ENCODE results near the gene POTEC.
"Not testable (repeated sequence)": the region's sequence is repeated elsewhere in the genome, so short reads cannot be mapped to it uniquely, and the experiment has no call there.

Gene POTEC

DNA sequence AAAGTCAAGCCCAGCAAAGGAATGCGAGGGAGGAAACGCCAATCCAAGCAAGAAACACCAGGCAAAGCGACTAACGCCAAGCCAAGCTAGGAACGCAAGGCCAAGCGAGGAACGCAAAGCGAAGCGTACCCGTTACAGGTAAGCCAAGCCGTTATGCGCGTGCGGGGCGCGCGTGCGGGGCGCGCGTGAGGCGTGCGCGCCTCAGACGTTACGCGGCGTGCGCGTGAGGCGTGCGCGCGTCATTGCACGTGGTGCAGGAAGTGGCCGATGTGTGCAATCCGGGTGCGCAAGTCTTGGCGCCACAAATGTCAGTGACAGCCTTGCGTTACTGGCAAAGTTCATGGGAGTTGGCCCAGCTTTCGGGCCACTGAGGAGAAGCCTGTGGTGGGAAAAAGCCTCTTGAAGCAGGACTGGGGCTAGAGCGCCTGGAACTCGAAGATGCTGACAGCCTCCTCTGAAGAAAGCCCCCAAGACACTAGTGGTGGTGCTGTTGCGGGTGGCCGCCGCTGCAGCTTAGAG, at the start of gene POTEC:
TSS of gene POTEC (minus strand) at position 155 of the 519 bp plus-strand sequence. CDS start 454 bp downstream, outside the sequence.
- DNase-seq: not testable (repeated sequence)

- DNase-seq: no peak
Measured at GRCh38 chr18:14577971-14578370, 34.6 kb upstream of the POTEC start.

GRCh38 chr18:14559502-14559901, 16.1 kb upstream of the POTEC start:
- not testable (repeated sequence) for DNase-seq

DNA sequence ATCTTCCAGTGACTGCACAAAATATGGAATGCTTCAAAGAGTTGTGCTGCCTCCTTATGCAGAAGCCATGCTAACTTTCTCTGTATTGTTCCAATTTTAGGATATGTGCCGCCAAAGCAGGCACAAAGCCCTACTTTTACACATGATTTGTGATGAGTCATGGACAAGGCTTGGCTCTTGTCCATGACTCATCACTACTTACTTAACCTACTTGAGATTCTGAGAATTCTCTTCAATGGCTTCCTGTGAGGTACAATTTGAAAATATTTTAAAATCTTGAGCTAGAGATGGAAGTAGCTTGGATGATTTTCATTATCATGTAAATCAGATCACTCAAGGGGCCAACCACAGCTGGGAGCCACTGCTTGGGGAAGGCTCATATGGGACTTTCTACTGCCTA, 11.7 kb downstream of the POTEC start:
- not testable (repeated sequence) for DNase-seq

DNA sequence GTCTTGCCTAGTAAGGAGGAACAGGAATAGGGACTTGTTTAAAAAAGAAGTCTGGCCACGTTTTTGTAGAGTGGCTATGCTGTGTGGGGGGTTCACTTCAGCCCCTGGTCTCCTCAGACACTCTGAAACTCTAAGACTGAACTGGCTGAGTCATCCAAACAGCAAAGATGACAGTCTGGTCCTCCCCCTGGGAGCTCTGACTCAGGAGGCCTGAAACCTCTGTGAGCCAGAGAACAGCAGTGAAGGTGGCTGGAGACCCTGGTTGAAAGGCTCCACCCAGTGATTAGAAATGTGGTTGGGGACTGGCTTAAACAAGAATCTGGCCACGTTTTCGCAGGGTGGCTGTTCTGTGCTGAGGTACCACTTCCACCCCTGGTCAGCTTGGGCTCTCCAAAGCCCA, 32.7 kb downstream of the POTEC start:
- peak; percentile 24 to 33 for DNase-seq

DNA sequence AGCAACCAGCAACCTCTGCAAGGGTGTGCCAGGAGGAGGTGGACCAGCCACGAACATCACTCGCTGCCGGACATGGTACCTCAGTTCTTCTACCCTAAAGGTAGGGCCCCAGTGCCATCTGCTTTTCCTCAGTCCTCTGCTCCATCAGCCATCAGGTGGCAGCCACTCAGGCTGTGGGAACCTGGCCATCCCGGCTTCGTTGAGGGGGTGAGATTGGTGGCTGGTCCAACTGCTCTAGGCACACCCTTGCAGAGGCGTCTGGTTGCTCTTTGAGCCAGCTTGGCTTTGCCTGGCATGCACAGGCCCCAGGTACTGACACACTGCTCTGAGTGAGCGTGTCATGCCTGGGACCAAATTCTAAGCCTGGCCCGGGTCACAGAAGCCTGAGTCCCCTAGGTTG, 39.7 kb downstream of the POTEC start:
- not testable (repeated sequence) for DNase-seq

GRCh38 chr18:14501894-14502293, 41.5 kb downstream of the POTEC start:
- DNase-seq: not testable (repeated sequence)

DNA sequence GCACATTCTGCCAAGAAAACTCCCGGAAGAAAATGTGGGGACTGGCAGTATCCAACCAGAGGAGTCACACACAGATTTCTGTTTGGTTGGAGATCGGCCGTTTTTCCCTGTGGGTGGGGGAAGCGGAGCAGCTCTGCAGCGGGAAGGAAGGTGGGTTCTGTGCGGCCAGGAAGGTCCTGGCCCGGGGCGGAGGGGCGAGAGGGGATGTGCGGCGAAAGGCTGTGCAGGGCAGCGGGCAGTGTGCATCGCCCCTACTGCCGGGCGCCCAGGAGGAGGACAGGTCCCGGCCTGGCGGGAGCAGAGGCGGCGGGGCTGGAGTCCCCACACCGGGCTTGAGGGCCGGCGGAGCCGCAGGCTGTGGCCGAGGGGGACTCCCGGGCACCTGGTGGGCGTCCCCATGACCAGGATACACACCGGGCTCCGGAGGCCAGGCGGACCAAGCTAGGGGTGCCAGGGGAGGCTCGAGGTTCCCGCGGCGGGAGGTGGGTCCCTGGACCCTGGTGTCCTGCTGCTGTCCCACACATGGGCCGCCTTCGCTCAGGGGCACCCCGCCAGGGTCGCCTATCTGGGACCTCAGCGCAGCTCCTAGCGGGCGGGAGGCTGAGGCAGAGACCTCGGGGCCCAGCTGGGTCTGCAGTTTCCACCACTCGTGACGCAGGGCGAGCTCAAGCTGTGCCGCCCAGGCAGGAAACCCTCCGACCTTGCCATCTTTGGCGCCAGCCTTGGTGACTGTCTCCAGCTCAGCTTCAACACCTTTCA, 54.0 kb downstream of the POTEC start:
- not testable (repeated sequence) for DNase-seq

DNA sequence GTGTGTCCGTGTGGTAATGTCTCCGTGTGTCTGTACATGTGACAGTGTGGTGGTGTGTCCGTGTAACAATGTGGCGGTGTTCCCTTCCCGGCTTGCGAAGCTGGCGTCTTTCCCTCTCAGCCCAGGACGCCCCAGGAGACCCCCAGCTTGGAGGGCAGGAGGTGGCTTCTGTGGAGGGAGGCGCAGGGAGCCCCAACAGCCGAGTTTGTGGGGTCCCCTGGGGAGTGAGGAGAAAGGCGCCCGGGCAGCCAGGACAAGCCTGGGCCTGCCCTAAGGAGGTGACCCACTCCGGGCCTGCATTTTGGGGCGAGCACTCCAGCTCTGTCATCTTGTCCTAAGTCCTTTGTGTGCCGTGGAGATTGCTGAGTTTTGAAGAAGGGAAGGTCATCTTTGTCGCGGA, 54.6 kb downstream of the POTEC start:
- not testable (repeated sequence) for DNase-seq

DNA sequence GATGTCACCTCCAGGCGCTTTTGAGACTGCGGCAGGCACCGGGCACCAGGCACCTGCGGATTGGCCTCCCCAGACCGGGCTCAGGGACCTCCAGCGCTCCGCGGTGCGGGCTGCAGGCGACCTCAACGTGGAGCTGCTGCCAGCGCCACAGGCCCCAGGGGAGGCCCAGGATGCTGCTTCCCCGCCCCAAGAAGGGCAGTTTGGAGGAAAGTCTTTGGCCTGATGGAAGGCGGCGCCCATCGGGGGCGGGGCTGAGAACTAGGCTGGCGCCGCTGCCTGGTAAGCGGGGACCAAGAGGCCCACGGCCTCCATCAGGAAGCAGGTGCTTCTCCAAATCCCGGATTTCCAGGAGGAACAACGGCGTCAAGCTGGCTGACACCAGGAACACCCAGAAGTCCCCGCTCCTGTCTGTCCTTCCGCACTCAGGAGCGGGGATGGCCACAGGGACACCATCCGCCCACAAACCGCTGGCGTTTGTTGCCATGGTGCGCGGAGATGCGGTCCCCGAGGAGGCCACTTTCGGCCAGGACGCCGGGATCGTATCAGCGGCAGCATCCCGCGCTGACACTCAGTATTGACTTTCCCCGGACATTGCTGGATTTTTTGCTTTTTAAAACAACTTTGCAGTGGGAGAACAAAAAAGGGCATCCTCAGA, 56.3 kb downstream of the POTEC start:
- not testable (repeated sequence) for DNase-seq

DNA sequence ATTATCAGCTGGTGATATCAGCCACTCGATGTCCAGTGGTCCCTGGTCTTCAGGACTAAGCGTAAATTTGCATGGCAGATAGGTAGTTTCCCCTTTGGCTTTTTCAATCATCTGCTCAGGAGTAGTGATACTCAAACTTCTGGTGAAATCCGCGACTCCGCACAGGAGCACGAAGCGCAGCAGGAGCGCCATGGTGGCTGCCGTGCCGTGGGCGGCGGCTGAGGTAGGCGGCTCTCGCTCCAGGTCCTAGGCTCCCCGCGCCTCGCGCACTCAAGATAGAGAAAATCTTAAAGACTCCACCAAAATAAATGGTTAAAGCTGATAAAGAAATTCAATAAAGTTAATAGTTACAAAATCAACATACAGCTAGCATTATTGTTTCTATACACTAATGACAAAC, 64.3 kb downstream of the POTEC start:
- not testable (repeated sequence) for DNase-seq

DNA sequence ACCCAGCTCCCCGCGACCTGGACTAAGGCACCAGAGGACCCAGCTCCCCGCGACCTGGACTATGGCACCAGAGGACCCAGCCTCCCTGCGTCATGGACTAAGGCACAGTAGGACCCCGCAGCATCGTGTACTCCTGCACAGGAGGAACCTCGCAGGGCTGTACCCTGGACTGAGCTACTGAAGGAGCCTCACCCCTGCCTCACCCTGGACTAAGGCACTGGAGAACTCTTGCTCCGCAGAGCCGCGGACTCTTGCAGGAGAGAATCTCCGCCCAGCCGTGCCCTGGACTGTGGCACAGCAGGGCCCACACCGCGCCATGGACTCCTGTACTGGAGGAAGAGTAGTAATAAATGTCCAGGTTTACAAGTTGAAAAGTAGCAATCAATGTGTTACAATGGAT, 67.9 kb downstream of the POTEC start:
- DNase-seq: not testable (repeated sequence)

DNA sequence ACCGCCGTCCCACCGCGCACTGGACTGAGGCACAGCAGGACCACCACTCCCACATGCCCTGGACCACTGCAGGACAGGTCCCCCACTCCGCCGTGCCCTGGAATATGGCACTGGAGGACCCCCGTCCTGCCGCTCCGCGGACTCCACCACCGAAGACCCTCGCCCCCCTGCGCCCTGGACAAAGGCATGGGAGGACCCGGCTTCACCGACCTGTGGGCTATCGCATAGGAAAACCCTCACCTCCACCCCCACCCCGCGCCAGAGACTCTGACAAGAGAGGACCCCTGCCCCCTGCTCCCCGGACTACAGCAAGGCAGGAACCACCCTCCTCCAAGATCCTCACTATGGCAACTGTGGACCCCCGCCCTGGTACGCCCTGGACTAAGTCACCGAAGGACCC, 68.6 kb downstream of the POTEC start:
- not testable (repeated sequence) for DNase-seq

GRCh38 chr18:14474007-14474720, 69.2 kb downstream of the POTEC start:
- not testable (repeated sequence) for DNase-seq

DNA sequence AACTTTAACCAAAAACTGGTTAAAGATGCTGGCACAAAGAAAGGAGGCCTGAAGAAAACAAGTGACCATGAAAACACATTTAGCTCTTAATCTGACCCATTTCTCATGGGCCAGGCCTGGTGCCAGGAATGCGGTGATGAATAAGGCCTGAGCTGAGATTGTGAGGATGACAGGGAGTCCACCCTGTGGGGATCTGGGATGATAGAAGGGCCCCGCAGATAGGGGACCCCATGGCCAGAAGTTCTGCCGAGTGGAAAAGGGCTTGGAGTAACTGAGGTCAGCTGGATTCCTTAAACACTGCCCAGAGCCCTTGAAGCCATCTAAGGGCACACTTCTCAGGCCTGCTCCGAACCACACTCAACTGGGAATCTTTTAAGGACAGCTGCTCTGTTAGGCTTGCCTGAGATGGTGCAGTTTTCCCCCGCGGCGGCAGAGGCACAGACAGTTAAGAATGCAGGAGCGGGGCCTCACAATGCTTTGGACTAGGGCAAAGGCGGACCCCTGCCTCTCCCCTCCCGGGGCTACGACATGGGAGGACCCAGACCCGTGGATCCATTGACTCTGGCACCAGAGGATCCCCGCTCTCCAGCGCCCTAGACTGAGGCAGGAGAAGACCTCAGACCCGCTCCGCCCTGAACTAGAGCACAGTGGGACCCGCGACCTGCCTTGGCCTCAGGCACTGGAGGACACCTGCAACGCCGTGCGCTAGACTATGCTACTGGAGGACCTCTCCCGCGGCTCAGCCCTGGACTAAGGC, 70.0 kb downstream of the POTEC start:
- DNase-seq: not testable (repeated sequence)

DNA sequence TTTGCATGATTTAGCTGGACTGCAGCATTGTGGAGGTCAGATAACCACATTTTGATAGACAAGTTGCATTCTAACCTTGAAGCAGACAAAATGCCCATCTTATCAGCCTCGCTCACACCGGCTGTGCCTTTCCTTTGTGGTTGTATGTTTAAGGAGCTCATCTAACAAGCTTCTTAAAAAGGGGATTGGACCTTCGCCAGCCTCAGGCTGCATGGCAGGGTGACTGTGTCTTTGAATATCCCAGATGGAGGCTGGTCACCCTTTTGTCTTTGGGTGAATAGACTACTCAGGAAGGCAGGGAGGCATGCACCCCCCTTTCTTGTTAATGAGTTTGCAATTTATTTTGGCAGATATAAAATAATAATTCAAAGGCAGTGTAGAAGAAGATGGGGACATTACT, 72.1 kb downstream of the POTEC start:
- not testable (repeated sequence) for DNase-seq

DNA sequence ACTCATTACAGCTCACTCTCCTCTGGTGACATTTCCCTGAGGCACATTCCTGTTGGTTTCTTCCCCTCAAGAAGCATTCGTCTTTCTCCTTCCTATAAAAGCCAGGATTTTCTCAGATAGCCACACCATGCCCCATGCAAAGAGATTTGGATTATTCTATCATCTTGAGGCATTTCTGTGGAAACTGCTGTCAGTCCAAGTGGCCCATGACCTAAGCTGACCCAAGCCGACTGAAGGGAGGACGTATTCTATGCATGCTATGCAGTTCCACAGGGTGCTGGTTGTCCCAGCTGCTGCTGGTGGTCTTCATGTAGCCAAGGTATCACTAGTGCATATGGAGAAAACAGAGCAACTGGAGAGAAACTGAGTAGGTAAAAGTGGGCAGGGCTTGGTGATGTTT, 73.0 kb downstream of the POTEC start:
- not testable (repeated sequence) for DNase-seq

DNA sequence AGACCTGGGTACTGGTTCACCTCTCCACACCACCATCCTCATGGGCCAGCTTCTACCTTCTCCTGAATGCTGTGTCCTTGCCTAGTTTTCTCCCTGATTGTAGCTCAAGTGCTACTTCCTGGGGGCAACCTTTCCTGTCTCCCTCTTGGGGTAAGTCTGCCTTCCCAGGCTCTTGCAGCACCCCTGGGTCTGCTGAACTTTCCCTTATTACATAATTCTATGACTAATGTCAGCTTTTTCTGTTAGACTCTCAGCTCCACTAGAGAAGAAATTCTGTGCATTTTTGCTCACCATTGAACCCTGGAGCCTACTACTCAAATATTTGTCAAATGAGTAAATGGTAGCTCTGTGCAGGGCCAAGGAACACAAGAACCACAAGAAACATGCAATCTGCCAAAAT, 73.4 kb downstream of the POTEC start:
- not testable (repeated sequence) for DNase-seq

DNA sequence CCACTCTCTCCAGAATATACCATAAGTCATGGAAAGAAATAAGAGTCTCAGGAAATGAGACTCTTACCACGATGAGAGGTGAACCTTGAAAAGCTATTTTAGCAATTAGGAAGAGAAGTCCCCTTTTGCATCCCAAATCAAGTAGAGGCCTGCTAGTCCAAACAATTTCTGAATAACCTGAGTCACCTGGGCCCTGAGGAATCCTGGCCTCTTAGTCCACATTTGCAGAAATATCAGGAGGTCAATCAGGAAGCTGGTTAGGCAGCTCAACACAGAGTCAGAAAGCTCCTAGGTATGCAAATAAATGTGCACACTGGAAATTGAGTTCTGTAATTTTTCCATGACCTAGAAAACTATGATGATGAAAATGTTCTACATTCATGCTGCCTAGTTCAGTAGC, 77.4 kb downstream of the POTEC start:
- DNase-seq: not testable (repeated sequence)

All from activated T-cell treated with anti-CD3 and anti-CD28 coated beads, Interleukin-2, amount 50 U/mL, for 48 hours (primary cell).